GM18520 (cell line): ENCODE results near the gene TARS2.

Source experiments
- ATAC-seq: cut with Tn5 transposase; IDR thresholded peaks from one replicate; pipeline ENCODE4 v1.9.1; 2021; ENCODE audit not compliant: unreplicated experiment

The TARS2 gene

DNA sequence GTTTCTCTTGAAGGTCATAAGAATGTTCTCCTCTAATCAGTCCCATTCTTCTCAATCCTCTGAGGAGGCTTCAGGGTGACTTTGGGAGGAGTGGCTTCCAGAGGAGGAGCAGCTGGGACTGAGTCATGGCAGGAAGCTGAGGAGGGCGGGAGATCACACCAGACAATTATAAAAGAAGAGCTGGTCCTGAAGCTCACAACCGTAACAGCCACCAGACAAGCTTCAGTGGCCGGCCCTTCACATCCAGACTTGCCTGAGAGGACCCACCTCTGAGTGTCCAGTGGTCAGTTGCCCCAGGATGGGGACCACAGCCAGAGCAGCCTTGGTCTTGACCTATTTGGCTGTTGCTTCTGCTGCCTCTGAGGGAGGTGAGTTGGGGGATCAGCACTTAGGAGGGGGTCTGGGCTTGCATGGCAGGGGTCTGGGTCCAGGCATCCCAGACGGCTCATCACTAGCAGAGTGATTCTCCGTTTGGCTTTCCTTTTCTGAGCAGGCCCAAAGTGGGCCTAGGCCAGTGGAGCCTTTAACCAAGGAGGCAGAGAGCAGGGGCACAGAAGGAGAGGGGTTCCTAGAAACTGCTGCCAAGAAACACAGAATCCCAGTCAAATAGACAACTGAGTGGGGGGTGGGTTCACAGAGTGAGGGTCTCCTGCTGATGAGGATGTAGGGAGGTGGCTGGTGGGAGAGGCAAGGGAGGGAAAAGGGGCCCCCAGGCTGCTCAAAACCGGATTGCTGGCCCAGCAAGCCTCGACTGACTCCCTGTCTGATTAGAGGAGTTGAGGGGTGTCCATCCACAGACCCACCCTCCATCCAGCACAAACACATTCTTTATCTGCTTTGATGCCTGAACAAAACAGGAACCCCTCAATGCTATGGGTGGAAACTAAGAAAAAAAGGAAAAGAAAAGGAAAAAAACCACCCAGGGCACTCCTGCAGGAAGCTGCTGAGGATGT lies 21.0 kb downstream of the TARS2 start, which contains the start of gene ECM1:
Gene ECM1, plus strand, starts transcription at position 198 of the 953 bp plus-strand sequence. Its CDS starts 101 bp downstream, at position 299.
- no peak for ATAC-seq

DNA sequence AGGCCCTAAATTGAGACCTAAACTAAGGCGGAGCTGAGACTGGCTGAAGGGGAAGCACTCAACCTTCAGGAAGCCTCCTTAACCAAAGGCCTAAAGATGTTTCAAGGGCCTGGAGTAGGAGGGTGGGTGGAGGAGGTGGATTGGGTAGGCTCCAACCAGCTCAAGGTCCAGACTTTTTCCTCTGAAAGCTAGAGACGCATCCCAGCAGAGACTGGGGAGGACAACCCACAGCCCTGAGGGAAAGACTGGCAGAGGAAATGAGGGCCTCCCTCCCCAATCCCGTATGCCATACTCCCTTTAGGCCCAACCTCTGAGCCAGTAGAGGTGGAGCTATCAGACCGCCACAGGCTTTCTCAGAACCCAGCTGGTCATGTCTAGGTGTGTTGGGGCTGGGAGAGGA lies 21.8 kb downstream of the TARS2 start:
- ATAC-seq = no peak

DNA sequence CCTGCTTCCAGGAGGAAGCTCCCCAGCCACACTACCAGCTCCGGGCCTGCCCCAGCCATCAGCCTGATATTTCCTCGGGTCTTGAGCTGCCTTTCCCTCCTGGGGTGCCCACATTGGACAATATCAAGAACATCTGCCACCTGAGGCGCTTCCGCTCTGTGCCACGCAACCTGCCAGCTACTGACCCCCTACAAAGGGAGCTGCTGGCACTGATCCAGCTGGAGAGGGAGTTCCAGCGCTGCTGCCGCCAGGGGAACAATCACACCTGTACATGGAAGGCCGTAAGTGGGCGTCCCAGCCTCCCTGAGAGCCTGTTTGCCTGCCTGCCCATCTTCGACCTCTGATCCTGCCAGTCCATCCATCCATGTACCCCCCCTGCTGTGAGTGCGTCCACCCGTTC lies 24.3 kb downstream of the TARS2 start:
- no peak for ATAC-seq

DNA sequence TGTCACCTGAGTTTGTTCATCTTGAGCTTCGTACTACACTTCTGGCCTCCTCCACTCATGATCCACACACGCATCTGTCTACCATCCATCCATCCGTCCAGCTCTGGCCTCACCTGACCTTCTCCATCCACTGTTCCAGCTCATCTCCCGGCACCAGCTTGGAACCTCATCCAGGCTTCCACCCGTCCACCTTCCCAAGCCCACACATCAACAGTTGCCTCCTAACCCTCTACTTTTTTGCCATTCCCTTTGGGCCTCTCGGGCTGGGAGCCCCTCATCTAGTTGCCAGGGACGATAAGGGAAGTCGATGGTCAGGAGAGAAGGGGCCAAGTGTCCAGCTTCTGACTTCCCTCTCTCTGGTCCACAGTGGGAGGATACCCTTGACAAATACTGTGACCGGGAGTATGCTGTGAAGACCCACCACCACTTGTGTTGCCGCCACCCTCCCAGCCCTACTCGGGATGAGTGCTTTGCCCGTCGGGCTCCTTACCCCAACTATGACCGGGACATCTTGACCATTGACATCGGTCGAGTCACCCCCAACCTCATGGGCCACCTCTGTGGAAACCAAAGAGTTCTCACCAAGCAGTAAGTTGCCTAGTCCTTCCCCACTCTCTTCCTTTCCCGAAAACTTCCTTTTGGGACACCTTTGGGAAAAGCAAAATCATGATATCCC lies 24.9 kb downstream of the TARS2 start:
- ATAC-seq = no peak

DNA sequence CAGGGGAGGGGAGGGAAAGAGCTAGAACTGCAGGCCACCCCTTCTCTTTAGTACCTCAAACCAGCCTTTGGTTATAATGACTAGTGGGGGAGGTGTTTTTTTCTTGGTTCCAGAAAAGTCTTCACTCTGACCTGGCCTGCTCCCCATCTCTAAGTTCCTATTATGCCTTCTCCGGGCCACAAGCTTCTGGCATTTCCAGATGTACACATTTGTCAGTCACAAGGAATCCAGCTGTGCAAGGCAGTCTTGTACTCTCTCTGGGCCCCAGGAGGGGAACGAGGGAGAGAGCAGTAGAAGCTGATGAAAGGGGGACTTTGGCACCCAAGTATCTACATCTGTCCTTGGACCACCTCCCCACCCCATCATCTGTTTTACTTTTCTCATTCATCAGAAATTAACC lies 25.6 kb downstream of the TARS2 start:
- ATAC-seq = no peak

DNA sequence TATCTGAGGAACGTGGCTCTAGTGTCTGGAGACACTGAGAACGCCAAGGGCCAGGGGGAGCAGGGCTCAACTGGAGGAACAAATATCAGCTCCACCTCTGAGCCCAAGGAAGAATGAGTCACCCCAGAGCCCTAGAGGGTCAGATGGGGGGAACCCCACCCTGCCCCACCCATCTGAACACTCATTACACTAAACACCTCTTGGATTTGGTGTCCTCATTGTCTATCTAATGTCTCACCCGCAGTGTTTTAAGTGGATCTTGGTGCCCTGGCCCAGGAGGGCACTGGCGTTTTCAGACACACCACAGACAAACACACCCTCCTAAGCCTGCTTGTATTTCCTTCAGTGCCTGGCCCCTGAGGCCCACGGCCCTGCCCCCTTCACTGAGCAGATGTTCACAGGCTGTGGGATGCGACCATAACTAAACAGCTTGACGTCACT lies 26.2 kb downstream of the TARS2 start:
- no peak for ATAC-seq

DNA sequence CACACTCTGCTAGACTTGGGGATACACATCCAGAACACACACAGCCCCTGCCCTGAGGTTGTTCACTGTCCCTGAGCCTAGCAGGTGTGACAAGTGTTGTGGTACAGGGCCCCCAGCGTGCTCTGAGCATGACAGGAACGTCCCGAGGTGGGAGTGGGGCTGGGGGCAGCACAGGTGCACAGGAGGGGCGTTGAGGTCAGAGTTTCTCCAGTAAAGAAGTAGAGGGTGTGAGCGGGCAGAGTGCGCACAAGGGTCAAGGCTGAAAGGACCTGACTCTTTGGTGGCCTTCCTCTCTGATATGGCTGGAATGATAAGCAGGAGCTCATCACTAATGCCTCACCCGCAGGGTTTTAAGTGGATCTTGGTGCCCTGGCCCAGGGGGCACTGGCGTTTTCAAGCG lies 27.0 kb downstream of the TARS2 start:
- no peak for ATAC-seq

DNA sequence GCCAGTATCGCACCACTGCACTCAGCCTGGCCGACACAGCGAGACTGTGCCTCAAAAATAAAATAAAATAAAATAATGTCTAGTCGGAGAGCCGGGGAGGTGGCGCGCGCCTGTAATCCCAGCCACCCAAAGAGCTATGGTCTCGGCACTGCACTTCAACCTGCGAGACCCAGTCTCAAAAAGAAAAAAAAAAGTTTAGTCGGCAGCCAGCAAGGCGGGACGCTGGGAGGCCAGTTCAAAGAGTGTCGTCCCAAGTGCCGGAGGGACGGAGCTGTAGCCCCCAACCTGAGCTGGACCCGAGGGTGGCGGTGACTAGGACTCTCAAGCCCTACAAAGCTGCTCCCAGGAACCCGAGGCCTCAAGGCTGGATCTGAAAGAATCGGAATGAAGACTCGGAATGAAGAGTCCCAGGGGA lies 27.7 kb downstream of the TARS2 start:
- no peak for ATAC-seq

DNA sequence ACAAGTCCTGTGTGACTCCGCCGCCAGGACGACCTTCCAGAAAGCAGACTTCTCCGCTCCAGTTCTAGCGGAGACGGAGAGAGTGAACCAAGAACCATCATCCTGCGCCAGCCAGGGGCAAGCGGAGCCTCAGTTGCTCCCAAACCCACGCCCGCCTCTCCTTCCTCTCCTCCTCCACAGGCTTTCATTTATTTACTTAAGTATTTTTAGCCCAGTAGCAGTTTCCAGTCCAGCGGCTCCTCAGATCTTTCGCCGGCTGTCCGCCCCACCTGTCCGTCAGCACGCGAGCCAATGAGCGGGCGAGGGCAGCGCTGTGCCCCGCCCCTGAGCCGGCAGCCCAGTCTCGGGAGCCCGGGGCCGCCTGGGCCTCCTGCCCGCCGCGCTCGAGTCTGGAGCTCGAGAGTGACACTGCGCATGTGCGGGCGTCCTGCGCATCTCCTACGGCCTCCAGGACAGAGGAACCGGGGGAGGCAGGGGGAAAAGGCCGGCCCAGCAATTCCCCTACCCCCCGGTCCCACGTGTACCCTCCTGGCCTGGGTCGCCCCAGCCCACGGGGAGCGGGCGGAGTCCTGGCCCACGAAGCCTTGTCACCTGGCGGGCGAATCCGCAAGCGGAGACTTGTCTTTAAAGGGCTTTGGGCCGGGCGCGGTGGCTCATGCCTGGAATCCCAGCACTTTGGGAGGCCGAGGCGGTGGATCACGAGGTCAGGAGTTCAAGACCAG lies 28.3 kb downstream of the TARS2 start, which contains the start of gene FALEC:
Gene FALEC, plus strand, starts transcription at position 425 of the 722 bp plus-strand sequence.
- peak; percentile 90 for ATAC-seq

DNA sequence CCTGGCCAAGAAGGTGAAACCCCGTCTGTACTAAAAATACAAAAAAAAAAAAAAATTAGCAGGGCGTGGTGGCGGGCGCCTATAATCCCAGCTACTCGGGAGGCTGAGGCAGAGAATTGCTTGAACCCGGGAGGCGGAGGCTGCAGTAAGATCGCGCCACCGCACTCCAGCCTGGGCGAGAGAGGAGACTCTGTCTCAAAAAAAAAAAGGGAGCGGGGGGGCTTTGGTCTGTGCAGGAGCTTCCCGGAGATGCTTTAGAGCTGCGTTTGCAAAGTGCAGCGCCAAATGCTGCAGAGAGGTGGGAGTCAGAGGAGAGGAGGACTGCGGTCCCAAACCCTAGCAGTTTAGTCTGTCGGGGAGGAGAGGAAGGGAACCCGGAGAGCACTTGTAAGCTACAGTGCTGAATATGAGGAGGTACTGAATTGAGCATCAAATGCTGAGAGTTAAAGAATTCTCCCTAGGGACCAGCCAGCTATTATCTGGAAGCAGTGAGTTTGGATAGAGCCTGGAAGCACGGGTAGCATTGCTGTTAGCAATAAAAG lies 28.9 kb downstream of the TARS2 start:
- ATAC-seq = no peak

DNA sequence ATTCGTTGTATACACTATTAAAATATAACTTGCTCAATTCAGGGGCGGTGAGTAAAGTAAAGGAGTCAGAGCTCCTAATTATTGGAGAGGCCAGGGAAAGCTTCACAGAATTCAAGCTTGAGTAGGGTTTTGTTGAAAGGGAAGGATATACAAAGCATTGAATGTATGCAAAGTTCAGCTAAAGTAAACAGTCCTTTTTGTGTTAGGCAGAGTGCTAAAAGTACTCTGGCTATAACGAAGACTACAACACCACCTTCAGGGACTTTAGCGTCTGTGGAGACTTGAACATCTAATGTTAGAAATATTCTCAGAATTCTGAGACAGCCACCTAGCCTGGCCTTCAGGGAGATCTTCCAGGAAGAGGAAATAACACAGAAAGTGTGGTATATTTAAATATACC lies 29.4 kb downstream of the TARS2 start:
- no peak for ATAC-seq

DNA sequence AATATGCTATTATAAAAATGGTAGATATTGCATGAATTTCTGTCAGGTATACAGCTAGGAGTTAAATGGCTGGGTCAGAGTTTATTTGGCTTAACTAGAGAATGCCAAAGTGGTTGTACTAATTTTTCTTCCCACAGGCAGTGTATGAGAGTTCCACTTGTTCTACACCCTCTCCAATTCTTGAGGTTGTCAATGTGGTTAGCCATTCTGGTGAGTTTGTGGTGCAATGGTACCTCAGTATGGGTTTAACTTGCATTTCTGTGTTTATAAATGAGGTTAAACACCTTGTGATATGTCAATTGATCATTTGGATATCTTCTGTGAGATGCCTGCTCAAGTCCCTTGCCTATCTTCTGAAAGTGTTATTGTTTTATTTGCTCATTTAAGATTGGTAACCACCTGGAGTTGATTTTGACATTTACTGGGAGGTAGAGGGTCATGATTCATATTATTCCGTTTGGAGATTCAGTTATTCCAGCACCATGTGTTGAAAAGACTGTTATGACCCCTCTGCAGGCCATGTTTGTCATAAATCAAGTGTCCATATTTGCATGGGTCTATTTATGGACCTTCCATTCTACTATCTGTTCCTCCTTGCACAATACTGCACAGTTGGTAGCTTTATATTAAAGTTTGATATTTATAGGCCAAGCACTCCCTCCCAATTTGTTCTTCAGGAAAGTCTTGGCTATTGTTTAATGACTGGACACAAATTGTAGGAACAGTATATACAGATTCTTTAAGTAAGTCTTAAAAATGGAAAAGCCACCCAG lies 34.2 kb downstream of the TARS2 start:
- ATAC-seq = no peak

DNA sequence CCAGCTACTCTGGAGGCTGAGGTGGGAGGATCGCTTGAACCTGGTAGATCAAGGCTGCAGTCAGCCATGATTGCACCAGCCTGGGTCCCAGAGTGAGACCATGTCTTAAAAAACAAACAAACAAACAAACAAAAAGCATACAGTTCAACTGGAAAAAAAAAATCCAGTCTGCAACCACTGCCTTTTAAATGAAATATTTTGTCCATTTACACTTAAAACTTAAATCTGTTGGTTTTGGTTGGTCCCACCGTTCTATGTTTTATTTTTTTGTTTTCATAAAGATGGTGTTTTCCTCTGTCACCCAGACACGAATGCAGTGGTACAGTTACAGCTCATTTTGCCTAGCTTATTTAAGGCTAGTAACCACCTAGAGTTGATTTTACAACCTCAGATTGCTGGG lies 38.1 kb downstream of the TARS2 start:
- no peak for ATAC-seq

DNA sequence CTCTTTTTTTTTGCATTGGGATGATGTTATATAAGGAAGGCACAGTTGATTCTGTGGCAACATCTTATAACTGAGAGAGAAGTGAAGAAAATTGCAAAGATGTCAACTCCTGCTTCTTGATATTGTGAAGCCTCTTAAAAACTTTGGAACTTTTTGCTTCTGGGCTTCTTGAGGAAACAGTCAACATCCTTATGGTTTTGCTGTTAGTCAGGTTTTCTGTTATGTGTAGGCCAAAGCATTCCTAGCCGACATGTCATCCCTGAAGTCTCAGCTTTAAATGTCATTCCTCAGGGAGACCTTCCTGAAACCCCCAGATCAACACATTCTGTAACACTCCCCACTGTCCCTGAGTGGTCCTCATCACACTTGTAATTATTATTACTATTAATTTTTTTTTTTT lies 41.0 kb downstream of the TARS2 start:
- ATAC-seq = no peak

DNA sequence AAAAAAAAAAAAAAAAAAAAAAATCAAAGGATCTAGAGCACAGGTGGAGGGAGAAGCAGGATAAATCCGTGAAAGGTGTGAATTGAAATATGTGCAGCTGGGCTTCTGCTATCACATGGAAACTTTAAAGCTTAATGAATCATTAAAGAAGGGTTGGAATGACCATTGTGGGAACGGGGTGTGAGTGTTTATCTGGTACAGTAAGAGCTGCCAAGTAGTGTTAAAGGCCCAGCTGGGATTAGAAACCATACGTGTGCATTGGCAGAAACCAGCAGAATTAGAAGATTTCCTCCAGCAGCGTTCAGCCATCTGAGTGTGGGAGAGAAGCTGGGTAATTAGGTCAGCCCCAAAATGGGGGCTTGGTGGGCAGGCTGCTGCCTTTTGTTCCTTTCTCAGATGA lies 41.8 kb downstream of the TARS2 start:
- ATAC-seq = no peak

DNA sequence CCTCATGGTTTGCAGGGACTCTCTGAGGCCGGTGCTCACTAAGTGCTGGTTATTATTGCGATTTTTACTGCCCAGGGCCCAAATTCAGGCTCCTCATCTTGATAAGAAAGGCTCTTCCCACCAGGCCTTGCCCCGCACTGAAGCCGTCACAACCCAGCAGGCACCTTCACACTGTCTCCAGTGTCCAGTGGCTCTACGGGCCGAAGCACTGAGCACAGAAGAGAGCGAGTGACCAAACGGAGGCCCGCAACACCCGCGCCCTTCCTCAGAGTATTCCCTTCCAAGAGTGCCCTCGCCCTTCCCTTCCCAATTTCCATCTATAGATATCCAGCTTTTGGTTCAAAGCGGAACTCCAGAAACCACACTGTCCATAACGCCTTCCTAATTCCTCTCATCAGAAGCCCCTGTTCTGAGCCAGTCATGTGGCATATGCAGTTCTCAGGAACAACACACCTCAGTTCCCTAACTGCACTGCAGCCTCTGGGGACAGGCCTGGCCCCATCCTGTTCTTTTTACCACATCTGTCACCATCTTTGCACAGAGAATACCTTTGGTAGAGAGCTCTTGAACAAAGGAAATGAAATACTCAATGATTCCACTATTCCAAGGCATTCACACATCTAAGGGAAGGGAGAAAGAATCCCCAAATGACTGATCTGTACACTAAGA lies 43.4 kb downstream of the TARS2 start:
- no peak for ATAC-seq

DNA sequence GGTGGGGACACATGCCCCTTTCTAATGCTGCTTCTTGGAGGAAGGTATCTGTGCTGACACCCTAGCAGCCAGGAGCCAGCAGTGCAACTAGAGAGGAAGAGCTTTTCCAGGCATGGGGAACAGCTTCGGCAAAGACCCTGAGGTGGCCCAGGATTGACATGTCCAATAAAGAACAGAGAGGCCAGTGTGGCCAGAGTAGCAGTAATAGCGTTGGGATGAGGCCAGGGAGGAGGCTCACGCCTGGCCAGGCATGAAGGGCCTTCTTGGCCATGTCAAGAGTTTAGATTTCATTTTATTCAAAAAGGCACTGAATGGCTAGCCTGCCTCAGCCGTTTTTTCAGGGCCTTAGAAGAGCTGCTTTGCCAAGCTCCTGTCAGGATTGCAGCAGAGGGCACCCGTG lies 45.6 kb downstream of the TARS2 start:
- ATAC-seq = no peak

DNA sequence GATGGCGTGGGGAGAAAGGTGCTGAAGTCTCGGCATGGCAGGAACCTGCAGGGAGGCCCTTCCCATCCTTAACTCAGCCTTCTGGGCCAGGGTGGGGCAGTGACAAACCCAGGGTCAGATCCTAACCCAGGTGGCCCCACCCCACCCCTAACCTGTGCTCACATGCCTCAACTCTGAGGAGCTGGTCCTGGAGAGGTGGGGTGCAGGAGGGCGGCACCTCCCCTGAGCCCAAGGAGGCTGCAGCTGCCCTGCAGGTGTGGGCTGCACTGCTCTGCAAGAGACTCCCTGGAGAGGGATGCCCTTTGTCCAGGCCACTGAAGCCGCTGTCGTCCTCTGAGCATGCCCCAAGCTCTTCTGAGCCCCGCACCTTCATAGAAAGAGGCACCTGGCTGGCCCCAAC lies 46.8 kb downstream of the TARS2 start:
- no peak for ATAC-seq

DNA sequence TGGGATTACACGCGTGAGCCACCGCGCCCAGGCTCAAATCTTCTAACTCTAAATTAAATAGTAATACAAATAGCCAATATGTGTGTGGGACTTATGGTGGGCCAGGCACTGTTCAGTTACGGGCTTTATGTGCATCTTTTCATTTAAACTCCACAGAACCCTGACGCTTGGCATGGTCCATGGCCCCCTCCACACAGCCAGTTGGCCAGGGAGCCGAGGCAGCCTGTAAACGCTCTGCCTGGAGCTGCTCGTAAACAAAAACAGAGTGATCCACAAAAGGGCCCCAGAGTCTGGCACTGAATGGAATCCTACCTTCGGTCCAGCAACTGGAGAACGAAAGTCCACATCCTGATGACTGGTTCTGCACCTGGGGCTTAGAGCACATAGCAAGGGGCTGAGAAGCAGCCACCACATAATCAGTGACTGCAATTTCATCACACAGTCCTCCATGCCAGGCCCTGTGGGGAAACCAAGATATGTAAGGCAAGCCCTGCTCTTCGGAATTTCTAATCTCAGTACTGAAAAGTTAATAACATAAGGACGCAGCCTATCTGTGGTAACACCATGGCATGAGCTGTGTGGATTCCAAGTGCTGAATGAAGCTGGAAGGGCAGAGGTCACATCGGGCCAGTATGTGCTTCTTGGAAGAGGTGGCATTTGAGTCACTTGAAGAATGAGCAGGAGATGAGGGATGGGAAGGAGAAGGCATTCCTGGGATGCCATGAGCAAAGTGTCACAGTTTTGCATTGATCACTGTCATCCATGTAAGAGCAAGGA lies 48.5 kb downstream of the TARS2 start:
- ATAC-seq = no peak
